ENCODE measurements around the gene RNF180.

The RNF180 gene

DNA sequence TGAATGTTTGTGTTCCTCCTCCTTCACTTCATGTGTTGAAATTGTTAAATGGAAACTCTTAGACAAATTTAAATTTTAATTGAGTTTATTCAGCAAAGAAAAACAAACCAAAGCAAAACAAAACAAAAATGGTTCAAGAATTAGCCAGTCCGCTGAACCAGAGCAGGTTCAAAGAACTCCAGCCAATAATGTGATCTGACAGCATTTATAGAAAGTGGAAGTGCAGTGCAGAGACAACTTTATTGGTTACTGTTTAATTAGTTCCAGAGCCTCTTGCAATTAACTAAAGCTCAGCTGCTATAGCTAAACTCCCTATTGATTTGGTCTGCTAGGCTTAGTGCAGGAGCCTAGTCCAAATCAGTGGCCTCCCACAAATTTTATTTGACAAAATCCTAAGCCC, 132.9 kb downstream of the RNF180 start:
- H3K27ac ChIP-seq, result no peak overlapping the region
- DNase-seq, result no peak
- intact Hi-C loops (cut with DNase I; ENCODE audit: low total_unique reads), result no loop called here
- H3K27me3 ChIP-seq, result no peaks in the 10 kb centered on the region
- H3K4me1 ChIP-seq, result peaks cover 0 to 16% (median 0%) of the 10 kb centered on the region in 4 donors
- no peak overlapping the region for H3K4me3 ChIP-seq
- TF ChIP-seq, protein P1, sequence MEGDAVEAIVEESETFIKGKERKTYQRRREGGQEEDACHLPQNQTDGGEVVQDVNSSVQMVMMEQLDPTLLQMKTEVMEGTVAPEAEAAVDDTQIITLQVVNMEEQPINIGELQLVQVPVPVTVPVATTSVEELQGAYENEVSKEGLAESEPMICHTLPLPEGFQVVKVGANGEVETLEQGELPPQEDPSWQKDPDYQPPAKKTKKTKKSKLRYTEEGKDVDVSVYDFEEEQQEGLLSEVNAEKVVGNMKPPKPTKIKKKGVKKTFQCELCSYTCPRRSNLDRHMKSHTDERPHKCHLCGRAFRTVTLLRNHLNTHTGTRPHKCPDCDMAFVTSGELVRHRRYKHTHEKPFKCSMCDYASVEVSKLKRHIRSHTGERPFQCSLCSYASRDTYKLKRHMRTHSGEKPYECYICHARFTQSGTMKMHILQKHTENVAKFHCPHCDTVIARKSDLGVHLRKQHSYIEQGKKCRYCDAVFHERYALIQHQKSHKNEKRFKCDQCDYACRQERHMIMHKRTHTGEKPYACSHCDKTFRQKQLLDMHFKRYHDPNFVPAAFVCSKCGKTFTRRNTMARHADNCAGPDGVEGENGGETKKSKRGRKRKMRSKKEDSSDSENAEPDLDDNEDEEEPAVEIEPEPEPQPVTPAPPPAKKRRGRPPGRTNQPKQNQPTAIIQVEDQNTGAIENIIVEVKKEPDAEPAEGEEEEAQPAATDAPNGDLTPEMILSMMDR (IDR thresholded peaks at IDR 0.05), result no peak
- no peaks in the 10 kb centered on the region for H3K36me3 ChIP-seq
- no peaks in the 10 kb centered on the region for H3K9me3 ChIP-seq

DNA sequence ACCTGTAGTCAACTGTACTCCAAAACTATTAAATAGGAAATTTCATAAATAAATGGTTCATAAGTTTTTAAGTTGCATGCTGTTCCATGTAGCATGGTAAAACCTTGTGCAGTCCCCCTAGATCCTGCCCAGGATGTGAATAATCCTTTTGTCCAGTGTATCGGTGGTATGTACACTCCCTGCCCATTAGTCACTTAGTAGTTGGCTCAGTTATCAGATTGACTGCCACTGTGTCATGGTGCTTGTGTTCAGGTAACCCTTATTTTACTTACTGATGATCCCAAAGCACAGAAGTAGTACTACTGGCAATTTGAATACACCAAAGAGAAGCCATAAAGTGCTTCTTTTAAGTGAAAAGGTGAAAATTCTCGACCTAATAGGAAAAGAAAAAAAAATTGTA, 134.2 kb downstream of the RNF180 start:
- intact Hi-C loops (cut with DNase I; ENCODE audit: low total_unique reads), result no loop called here
- H3K4me1 ChIP-seq, result peaks cover 0 to 16% (median 0%) of the 10 kb centered on the region in 4 donors
- H3K4me3 ChIP-seq, result no peak overlapping the region
- TF ChIP-seq, protein P1 (IDR thresholded peaks at IDR 0.05), result no peak
- H3K9me3 ChIP-seq, result no peaks in the 10 kb centered on the region
- no peaks in the 10 kb centered on the region for H3K36me3 ChIP-seq
- H3K27me3 ChIP-seq, result no peaks in the 10 kb centered on the region
- H3K27ac ChIP-seq, result no peak overlapping the region
- DNase-seq, result no peak

DNA sequence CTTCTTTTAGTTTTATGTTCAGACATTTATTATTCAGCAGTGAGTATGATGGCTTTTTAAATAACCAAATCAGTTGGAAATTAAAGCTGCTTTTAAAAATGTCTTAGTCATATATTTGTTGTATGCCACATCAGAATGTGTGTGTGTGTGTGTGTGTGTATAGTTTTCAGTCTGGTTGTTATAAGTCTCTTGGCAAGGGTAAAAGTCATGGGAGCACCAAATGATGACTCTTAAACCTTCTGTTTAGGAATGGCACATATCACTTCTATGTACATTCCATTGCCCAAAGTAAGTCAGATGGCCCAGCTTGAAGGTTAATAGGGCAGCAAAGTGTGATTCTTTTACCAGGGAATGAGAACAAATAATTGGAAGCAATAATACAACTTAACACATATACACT, 135.9 kb downstream of the RNF180 start:
- TF ChIP-seq, protein P1 (IDR thresholded peaks at IDR 0.05), result no peak
- H3K9me3 ChIP-seq, result no peaks in the 10 kb centered on the region
- no peaks in the 10 kb centered on the region for H3K27me3 ChIP-seq
- no peak for DNase-seq
- no peak overlapping the region for H3K27ac ChIP-seq
- no peak overlapping the region for H3K4me3 ChIP-seq
- intact Hi-C loops (cut with DNase I; ENCODE audit: low total_unique reads), result no loop called here
- H3K4me1 ChIP-seq, result peaks cover 0 to 16% (median 0%) of the 10 kb centered on the region in 4 donors
- no peaks in the 10 kb centered on the region for H3K36me3 ChIP-seq

DNA sequence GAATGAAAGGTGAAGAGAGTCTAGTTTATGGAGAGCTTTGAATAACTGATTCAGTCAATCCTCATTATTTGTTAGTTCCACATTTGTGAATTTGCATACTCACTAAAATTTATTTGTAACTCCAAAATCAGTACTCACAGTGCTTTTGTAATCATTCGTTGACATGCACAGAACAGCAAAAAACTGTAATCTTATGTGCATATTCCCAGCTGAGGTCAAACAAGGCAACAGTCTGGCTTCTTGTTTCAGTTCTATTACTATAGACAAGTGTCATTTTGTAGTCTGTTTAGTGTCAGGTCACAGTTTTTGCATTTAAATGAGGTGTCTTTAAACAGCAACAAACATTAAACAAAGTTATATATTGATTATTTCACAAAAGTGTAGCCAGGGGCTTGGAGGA, 142.5 kb downstream of the RNF180 start:
- no peak for DNase-seq
- H3K27me3 ChIP-seq, result no peaks in the 10 kb centered on the region
- TF ChIP-seq, protein P1 (IDR thresholded peaks at IDR 0.05), result no peak
- no peak overlapping the region for H3K4me3 ChIP-seq
- peaks cover 0 to 6% (median 0%) of the 10 kb centered on the region in 4 donors for H3K4me1 ChIP-seq
- intact Hi-C loops (cut with DNase I; ENCODE audit: low total_unique reads), result no loop called here
- no peaks in the 10 kb centered on the region for H3K36me3 ChIP-seq
- H3K9me3 ChIP-seq, result no peaks in the 10 kb centered on the region
- H3K27ac ChIP-seq, result no peak overlapping the region

DNA sequence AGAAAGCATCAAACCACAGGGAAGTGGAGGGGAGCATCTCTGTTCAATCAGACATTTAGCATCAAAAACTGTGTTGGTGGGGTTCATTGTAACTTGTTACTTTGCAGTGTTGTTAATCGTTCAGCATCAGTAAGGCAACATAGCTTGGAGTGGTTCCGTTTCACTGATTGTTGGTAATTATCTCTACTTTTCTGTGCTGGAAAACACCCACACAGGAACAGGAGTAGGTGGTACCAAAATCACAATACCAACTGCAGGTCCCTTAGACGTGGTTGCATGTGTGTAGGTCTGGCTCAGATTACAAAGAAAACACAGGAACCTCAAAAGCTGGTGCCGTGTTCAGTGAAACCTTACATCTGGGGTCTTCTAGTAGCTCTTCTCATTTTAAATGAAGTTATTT, 146.8 kb downstream of the RNF180 start:
- H3K9me3 ChIP-seq, result no peaks in the 10 kb centered on the region
- no peaks in the 10 kb centered on the region for H3K27me3 ChIP-seq
- no peak for DNase-seq
- TF ChIP-seq, protein P1 (IDR thresholded peaks at IDR 0.05), result no peak
- no peak overlapping the region for H3K27ac ChIP-seq
- peaks cover 0 to 24% (median 0%) of the 10 kb centered on the region in 4 donors for H3K4me1 ChIP-seq
- no peak overlapping the region for H3K4me3 ChIP-seq
- intact Hi-C loops (cut with DNase I; ENCODE audit: low total_unique reads), result no loop called here
- H3K36me3 ChIP-seq, result no peaks in the 10 kb centered on the region

DNA sequence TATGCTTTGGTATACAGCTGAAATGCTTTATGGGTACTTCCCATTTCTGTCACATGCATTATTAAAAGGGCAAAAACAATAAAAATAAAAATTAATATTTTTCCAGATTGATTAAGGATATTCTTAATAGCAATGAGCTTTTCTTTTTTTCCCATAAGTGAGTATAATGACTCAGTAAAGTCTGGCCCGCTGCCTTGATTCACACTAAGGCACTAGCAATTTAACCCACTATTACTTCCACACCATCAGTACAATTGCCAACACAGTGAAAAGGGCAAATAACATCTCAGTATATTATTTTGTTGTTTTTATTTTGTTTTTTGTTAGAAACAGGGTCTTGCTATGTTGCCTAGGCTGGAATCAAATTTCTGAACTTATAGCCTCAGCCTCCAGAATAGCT, 150.1 kb downstream of the RNF180 start:
- Histone ChIP-seq H3K9me3 (no peaks in the 10 kb centered on the region), H3K27me3 (no peaks in the 10 kb centered on the region), H3K4me1 (peaks cover 0 to 18% (median 0%) of the 10 kb centered on the region in 4 donors), H3K27ac (no peak overlapping the region), H3K4me3 (no peak overlapping the region), H3K36me3 (no peaks in the 10 kb centered on the region)
- TF ChIP-seq, protein P1 (IDR thresholded peaks at IDR 0.05), result no peak
- no peak for DNase-seq
- intact Hi-C loops (cut with DNase I; ENCODE audit: low total_unique reads), result no loop called here

All from tibial artery (tissue), 4 donors.